ENCODE results near the gene PDE11A.

PDE11A gene

GRCh38 chr2:177756336-177756735, 316.2 kb downstream of the PDE11A start:
- DNase-seq: no peak

- no peak for DNase-seq
Observed at GRCh38 chr2:177754492-177754873, 318.1 kb downstream of the PDE11A start.

- peak; percentile 23 for DNase-seq
Observed at GRCh38 chr2:177753682-177754491, 318.7 kb downstream of the PDE11A start.

- no peak for DNase-seq
Observed at GRCh38 chr2:177748360-177748759, 324.2 kb downstream of the PDE11A start.

- no peak for DNase-seq
Observed at GRCh38 chr2:177747384-177747783, 325.2 kb downstream of the PDE11A start.

- DNase-seq: no peak
Observed at GRCh38 chr2:177746358-177746757, 326.2 kb downstream of the PDE11A start.

GRCh38 chr2:177745531-177745930, 327.0 kb downstream of the PDE11A start:
- DNase-seq: no peak

- no peak for DNase-seq
Observed at GRCh38 chr2:177742851-177743250, 329.7 kb downstream of the PDE11A start.

GRCh38 chr2:177741866-177742265, 330.7 kb downstream of the PDE11A start:
- no peak for DNase-seq

- DNase-seq: no peak
Observed at GRCh38 chr2:177740700-177741099, 331.9 kb downstream of the PDE11A start.

- DNase-seq: peak; percentile 14
Observed at GRCh38 chr2:177738461-177739235, 333.9 kb downstream of the PDE11A start.

GRCh38 chr2:177735318-177735803, 337.2 kb downstream of the PDE11A start:
- no peak for DNase-seq

GRCh38 chr2:177733322-177733855, 339.2 kb downstream of the PDE11A start:
- no peak for DNase-seq

- peak; percentile 3 for DNase-seq
Observed at GRCh38 chr2:177731384-177731783, 341.2 kb downstream of the PDE11A start.

- DNase-seq: no peak
Observed at GRCh38 chr2:177730792-177731191, 341.8 kb downstream of the PDE11A start.

GRCh38 chr2:177730363-177730762, 342.2 kb downstream of the PDE11A start:
- DNase-seq: no peak

- no peak for DNase-seq
Observed at GRCh38 chr2:177728920-177729319, 343.7 kb downstream of the PDE11A start.

GRCh38 chr2:177728399-177728765, 344.2 kb downstream of the PDE11A start:
- no peak for DNase-seq

GRCh38 chr2:177727577-177728398, 344.8 kb downstream of the PDE11A start:
- no peak for DNase-seq

- no peak for DNase-seq
Observed at GRCh38 chr2:177726931-177727348, 345.6 kb downstream of the PDE11A start.

- DNase-seq: no peak
Observed at GRCh38 chr2:177724398-177725287, 347.9 kb downstream of the PDE11A start.

GRCh38 chr2:177723235-177723634, 349.3 kb downstream of the PDE11A start:
- no peak for DNase-seq

Data from GDM1 (cell line).